ENCODE results near the gene MAPK1.
"Not testable (repeated sequence)": the region's sequence is repeated elsewhere in the genome, so short reads cannot be mapped to it uniquely, and the experiment has no call there.

Gene MAPK1

GRCh38 chr22:21796231-21796630 lies 71.2 kb downstream of the MAPK1 start:
- DNase-seq (ENCODE audit: insufficient read length, low spot score) (no peak), FAIRE-seq (no peak)

GRCh38 chr22:21793716-21794115 lies 73.7 kb downstream of the MAPK1 start:
- DNase-seq (ENCODE audit: insufficient read length, low spot score); FAIRE-seq: not testable (repeated sequence)

- FAIRE-seq (peak; percentile 28), DNase-seq (ENCODE audit: insufficient read length, low spot score) (no peak)
These were observed 75.5 kb downstream of the MAPK1 start for GRCh38 chr22:21791635-21792625.

GRCh38 chr22:21790849-21791610 lies 76.4 kb downstream of the MAPK1 start:
- FAIRE-seq; DNase-seq (ENCODE audit: insufficient read length, low spot score): not testable (repeated sequence)

GRCh38 chr22:21790359-21790758 lies 77.1 kb downstream of the MAPK1 start:
- no peak for DNase-seq (ENCODE audit: insufficient read length, low spot score)
- no peak for FAIRE-seq

- DNase-seq (ENCODE audit: insufficient read length, low spot score); FAIRE-seq: not testable (repeated sequence)
These were observed 79.9 kb downstream of the MAPK1 start for GRCh38 chr22:21787565-21787964.

GRCh38 chr22:21780259-21780658 lies 87.2 kb downstream of the MAPK1 start:
- DNase-seq (ENCODE audit: insufficient read length, low spot score) (no peak), FAIRE-seq (no peak)

- FAIRE-seq (no peak), DNase-seq (ENCODE audit: insufficient read length, low spot score) (no peak)
These were observed 88.0 kb downstream of the MAPK1 start for GRCh38 chr22:21779444-21779843.

GRCh38 chr22:21778705-21779363 lies 88.6 kb downstream of the MAPK1 start:
- DNase-seq (ENCODE audit: insufficient read length, low spot score) (no peak), FAIRE-seq (no peak)

- FAIRE-seq (no peak), DNase-seq (ENCODE audit: insufficient read length, low spot score) (no peak)
These were observed 95.8 kb downstream of the MAPK1 start for GRCh38 chr22:21771631-21771976.

GRCh38 chr22:21768435-21768834 lies 99.0 kb downstream of the MAPK1 start:
- FAIRE-seq, result no peak
- DNase-seq (ENCODE audit: insufficient read length, low spot score), result no peak

GRCh38 chr22:21766691-21767462 lies 100.6 kb downstream of the MAPK1 start:
- DNase-seq (ENCODE audit: insufficient read length, low spot score), result peak; percentile 44
- peak; percentile 80 for FAIRE-seq

- no peak for FAIRE-seq
- DNase-seq (ENCODE audit: insufficient read length, low spot score), result no peak
These were observed 101.4 kb downstream of the MAPK1 start for GRCh38 chr22:21765909-21766529.

- DNase-seq (ENCODE audit: insufficient read length, low spot score), result no peak
- no peak for FAIRE-seq
These were observed 103.2 kb downstream of the MAPK1 start for GRCh38 chr22:21764038-21764804.

- DNase-seq (ENCODE audit: insufficient read length, low spot score) (peak; percentile 25), FAIRE-seq (peak; percentile 39)
These were observed 104.5 kb downstream of the MAPK1 start for GRCh38 chr22:21762712-21763581.

- FAIRE-seq, result no peak
These were observed 105.3 kb downstream of the MAPK1 start for GRCh38 chr22:21761994-21762680.

GRCh38 chr22:21761086-21761485 lies 106.4 kb downstream of the MAPK1 start:
- no peak for DNase-seq (ENCODE audit: insufficient read length, low spot score)

More at GRCh38 chr22:21761994-21762680, 105.3 kb downstream of the MAPK1 start:
- no peak for DNase-seq (ENCODE audit: insufficient read length, low spot score)

More at GRCh38 chr22:21761086-21761485, 106.4 kb downstream of the MAPK1 start:
- no peak for FAIRE-seq
